PC-3 (cell line): ENCODE measurements around the gene RAB5IF. TPM values are rescaled to one million over a fixed set of nuclear protein-coding genes. Genes with fewer than 3 reads are reported as not detected.
"Not testable (repeated sequence)": the region's sequence is repeated elsewhere in the genome, so short reads cannot be mapped to it uniquely, and the experiment has no call there.

Source experiments
- ATAC-seq: fragments of 200-7000 bp; cut with Tn5 transposase; 2 replicates; pipeline ENCODE4 v1.9.1; 2020; ENCODE audit warnings: mild to moderate bottlenecking, moderate library complexity
- BruUV-seq: library from RNA; stranded (reverse); fragments of 400-500 nt; replicated peaks from 2 replicates; lab custom pipeline; 2021; lab: Mats Ljungman, UMichigan
- CTCF ChIA-PET: fragments of 300-600 bp; sonication (Branson Sonifier 250); formaldehyde crosslinking; loops from one replicate; lab custom pipeline; 2022; ENCODE audit warnings: antibody characterized with exemption; lab: Charles Lee
- POLR2A ChIA-PET: fragments of 300-600 bp; sonication (Branson Sonifier 250); formaldehyde crosslinking; loops from one replicate; lab custom pipeline; 2022; ENCODE audit warnings: antibody characterized with exemption; ENCODE audit not compliant: unreplicated experiment; lab: Charles Lee
- DNase-seq: peaks from one replicate; pipeline ENCODE4 v3.0.0-alpha.2; 2015
- H2AFZ ChIP-seq: fragments of 300-600 bp; sonication (generic); 2 replicates; pipeline ENCODE4 v1.6.0; 2016; ENCODE audit warnings: antibody characterized with exemption, low read length
- H3F3A ChIP-seq: fragments of 300-600 bp; sonication (generic); one replicate; pipeline ENCODE4 v1.6.0; 2017; ENCODE audit warnings: antibody characterized with exemption, low read length, control low read depth, mild to moderate bottlenecking; ENCODE audit not compliant: unreplicated experiment
- H3K27ac ChIP-seq: fragments of 300-600 bp; sonication (generic); 2 replicates; pipeline ENCODE4 v1.5.1; 2016; ENCODE audit warnings: mild to moderate bottlenecking, low read length
- H3K27me3 ChIP-seq: fragments of 300-600 bp; sonication (generic); 2 replicates; pipeline ENCODE4 v1.6.1; 2016; ENCODE audit warnings: low read length, mixed read lengths
- H3K36me3 ChIP-seq: fragments of 300-600 bp; sonication (generic); 2 replicates; pipeline ENCODE4 v1.6.1; 2016; ENCODE audit warnings: low read depth, mixed run types, low read length, mixed read lengths
- H3K4me1 ChIP-seq: fragments of 300-600 bp; sonication (generic); 2 replicates; pipeline ENCODE4 v1.5.1; 2016; ENCODE audit warnings: low read length; ENCODE audit not compliant: insufficient read depth
- H3K4me2 ChIP-seq: fragments of 300-600 bp; sonication (generic); 2 replicates; pipeline ENCODE4 v1.6.0; 2016; ENCODE audit warnings: low read length
- H3K4me3 ChIP-seq: fragments of 300-600 bp; sonication (generic); 2 replicates; pipeline ENCODE4 v1.5.1; 2016; ENCODE audit warnings: mild to moderate bottlenecking, low read length, mixed read lengths
- H3K79me2 ChIP-seq: fragments of 300-600 bp; sonication (generic); 2 replicates; pipeline ENCODE4 v1.6.1; 2017; ENCODE audit warnings: low read length, mixed read lengths
- H3K9ac ChIP-seq: fragments of 300-600 bp; sonication (generic); 2 replicates; pipeline ENCODE4 v1.6.0; 2016; ENCODE audit warnings: mild to moderate bottlenecking, low read length
- H3K9me2 ChIP-seq: fragments of 300-600 bp; sonication (generic); replicated peaks from 2 replicates; pipeline ENCODE4 v1.6.1; 2016; ENCODE audit warnings: mixed run types, low read length, mixed read lengths
- H3K9me3 ChIP-seq: fragments of 300-600 bp; sonication (generic); 2 replicates; pipeline ENCODE4 v1.6.1; 2016; ENCODE audit warnings: low read length, mixed read lengths
- H4K20me1 ChIP-seq: fragments of 300-600 bp; sonication (generic); 2 replicates; pipeline ENCODE4 v1.6.1; 2016; ENCODE audit warnings: low read length, mixed read lengths
- CTCF ChIP-seq: fragments of 300-600 bp; sonication (generic); conservative IDR thresholded peaks from 2 replicates; pipeline ENCODE4 v1.5.1; 2017; ENCODE audit warnings: antibody characterized with exemption, low read depth, mild to moderate bottlenecking, low read length
- EZH2 ChIP-seq: fragments of 300-600 bp; sonication (generic); IDR thresholded peaks from one replicate; pipeline ENCODE4 v1.6.1; 2017; ENCODE audit warnings: antibody characterized with exemption, mild to moderate bottlenecking, low read length; ENCODE audit not compliant: unreplicated experiment
- EZH2phosphoT487 ChIP-seq: fragments of 300-600 bp; sonication (generic); IDR thresholded peaks from 2 replicates; pipeline ENCODE4 v1.6.1; 2018; ENCODE audit warnings: mild to moderate bottlenecking, antibody characterized with exemption, low read length, borderline replicate concordance
- intact Hi-C: fragments of 100-400 bp; cut with micrococcal nuclease; formaldehyde crosslinking; loops from 2 replicates; pipeline ENCODE4 v1.9.0; 2023
- total RNA-seq: library from RNA; depleted of rRNA; stranded (reverse); fragments of >200 nt; gene quantifications from 2 replicates; pipeline ENCODE4 v1.2.3, GENCODE V29; 2014

RAB5IF gene
- total RNA-seq, 1 experiment from 2014 or later: 217 TPM

DNA sequence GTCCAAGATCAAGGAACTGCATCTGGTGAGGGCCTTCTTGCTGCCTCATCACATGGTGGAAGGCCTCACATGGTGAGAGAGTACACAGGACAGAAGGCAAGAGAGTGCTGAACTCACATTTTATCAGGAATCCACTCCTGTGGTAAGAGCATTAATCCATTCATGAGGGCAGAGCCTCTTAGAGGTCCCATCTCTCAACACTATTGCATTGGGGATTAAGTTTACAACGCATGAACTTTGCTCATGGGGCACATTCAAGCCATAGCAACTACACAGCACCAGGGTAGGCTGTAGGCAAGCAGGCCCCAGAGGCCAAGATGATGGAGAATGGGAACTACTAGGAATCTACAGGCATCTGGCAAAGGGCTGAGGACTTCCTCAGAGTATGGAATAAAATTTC lies 42.2 kb upstream of the RAB5IF start:
- no peak for DNase-seq
- Histone ChIP-seq H3K79me2 (no peaks in the 10 kb centered on the region), H3K4me1 (no peaks in the 10 kb centered on the region), H3K9me3 (no peaks in the 10 kb centered on the region), H3K27me3 (no peaks in the 10 kb centered on the region), H2AFZ (no peak overlapping the region), H3K36me3 (no peaks in the 10 kb centered on the region), H3K9ac (no peak overlapping the region), H3K4me3 (no peak overlapping the region), H3K27ac (no peak overlapping the region), H4K20me1 (no peaks in the 10 kb centered on the region), H3K9me2 (no peaks in the 10 kb centered on the region), H3K4me2 (no peak overlapping the region), H3F3A (no peaks in the 10 kb centered on the region)
- ATAC-seq: no peak
- intact Hi-C loops: no loop called here
- TF ChIP-seq EZH2 (no peak), CTCF (no peak), EZH2phosphoT487 (no peak)
- BruUV-seq: no TSS peak
- CTCF ChIA-PET: no interaction called here
- POLR2A ChIA-PET: no interaction called here

GRCh38 chr20:36564078-36564725 lies 41.4 kb upstream of the RAB5IF start:
- H3K27me3 ChIP-seq, H2AFZ ChIP-seq, H3K9ac ChIP-seq, CTCF ChIA-PET, H3K27ac ChIP-seq, H3F3A ChIP-seq, DNase-seq, intact Hi-C loops, H4K20me1 ChIP-seq, H3K36me3 ChIP-seq, H3K4me1 ChIP-seq, H3K9me2 ChIP-seq, BruUV-seq, POLR2A ChIA-PET, H3K4me3 ChIP-seq, H3K4me2 ChIP-seq, H3K9me3 ChIP-seq, H3K79me2 ChIP-seq, ATAC-seq: not testable (repeated sequence)

- H3K27ac ChIP-seq, H3K4me2 ChIP-seq, H2AFZ ChIP-seq, H3K9me3 ChIP-seq, H3K27me3 ChIP-seq, intact Hi-C loops, H4K20me1 ChIP-seq, DNase-seq, H3K9ac ChIP-seq, H3F3A ChIP-seq, BruUV-seq, POLR2A ChIA-PET, H3K79me2 ChIP-seq, H3K4me1 ChIP-seq, H3K4me3 ChIP-seq, H3K36me3 ChIP-seq, H3K9me2 ChIP-seq, ATAC-seq, CTCF ChIA-PET: not testable (repeated sequence)
These were observed 40.9 kb upstream of the RAB5IF start for GRCh38 chr20:36564726-36565121.

GRCh38 chr20:36565520-36565919 lies 40.1 kb upstream of the RAB5IF start:
- Histone ChIP-seq H3F3A (no peaks in the 10 kb centered on the region), H3K4me1 (no peaks in the 10 kb centered on the region), H3K27ac (no peak overlapping the region), H3K9me2 (no peaks in the 10 kb centered on the region), H3K36me3 (no peaks in the 10 kb centered on the region), H3K9me3 (no peaks in the 10 kb centered on the region), H3K27me3 (no peaks in the 10 kb centered on the region), H3K9ac (no peak overlapping the region), H3K4me3 (no peak overlapping the region), H2AFZ (no peak overlapping the region), H3K79me2 (no peaks in the 10 kb centered on the region), H3K4me2 (no peak overlapping the region), H4K20me1 (no peaks in the 10 kb centered on the region)
- ATAC-seq: no peak
- DNase-seq: no peak
- POLR2A ChIA-PET: no interaction called here
- BruUV-seq: no TSS peak
- CTCF ChIA-PET: no interaction called here
- TF ChIP-seq EZH2 (no peak), CTCF (no peak), EZH2phosphoT487 (no peak)
- intact Hi-C loops: no loop called here
